ENCODE data around the gene ADAMTS8. TPM values are rescaled to one million over a fixed set of nuclear protein-coding genes. Genes with fewer than 3 reads are reported as not detected.

Gene ADAMTS8
- total and polyA plus RNA-seq, 2 experiments from 2014 or later, result under 0.01 to 0.10 TPM

DNA sequence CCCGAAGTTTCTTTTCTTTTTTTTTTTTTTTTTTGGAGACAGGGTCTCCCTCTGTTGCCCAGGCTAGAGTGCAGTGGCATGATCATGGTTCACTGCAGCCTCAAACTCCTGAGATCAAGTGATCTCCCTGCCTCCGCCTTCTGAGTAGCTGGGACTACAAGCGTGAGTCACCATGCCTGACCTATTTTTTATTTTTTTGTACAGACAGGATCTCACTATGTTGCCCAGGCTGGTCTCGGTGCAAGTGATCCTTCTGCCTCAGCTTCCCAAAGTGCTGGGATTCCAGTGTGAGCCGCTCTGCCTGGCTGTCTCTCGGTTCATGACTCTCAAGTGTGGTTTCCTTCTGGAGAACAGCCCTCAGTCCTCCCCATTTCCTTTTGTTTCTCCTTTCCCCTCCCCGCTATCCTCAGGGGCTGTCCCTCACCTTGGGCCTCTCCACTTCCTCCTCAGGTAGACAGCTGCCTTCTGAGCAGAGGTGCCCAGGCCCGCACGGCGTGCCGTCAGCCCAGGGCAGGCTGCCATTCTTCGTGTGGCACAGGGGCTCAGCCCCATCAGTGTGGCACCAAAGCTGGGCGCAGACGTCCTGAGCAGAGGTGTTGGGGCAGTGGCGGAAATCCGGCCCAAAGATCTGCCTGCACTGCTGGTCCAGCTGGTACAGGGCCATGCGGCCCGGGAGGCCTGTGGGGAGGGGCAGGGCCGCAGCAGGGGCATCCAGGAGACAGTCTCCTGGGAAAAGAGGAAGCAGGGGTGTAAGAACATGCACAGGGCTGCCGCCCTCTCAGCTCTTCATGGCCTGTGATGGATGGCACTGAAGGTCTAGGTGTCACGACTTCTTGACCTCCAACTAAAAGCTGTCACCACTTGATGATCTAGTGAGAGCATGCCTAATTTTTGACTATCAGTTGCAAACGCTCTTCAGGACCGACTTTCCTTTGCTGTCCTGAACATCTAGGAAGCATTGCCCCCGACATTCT is 14.0 kb downstream of the ADAMTS8 start:
- Histone ChIP-seq H3K4me1 (ENCODE audit: insufficient read depth) (peaks cover 17% of the 10 kb centered on the region), H3K36me3 (ENCODE audit: low read depth) (no peaks in the 10 kb centered on the region), H4K20me1 (ENCODE audit: insufficient read depth) (no peaks in the 10 kb centered on the region), H3K4me2 (ENCODE audit: unreplicated experiment) (peak overlapping the region; percentile 67), H3K27me3 (replicated peaks; ENCODE audit: insufficient read depth) (no peaks in the 10 kb centered on the region), H2AFZ (no peak overlapping the region), H3K4me3 (no peak overlapping the region), H3K9me2 (ENCODE audit: insufficient read depth) (no peaks in the 10 kb centered on the region), H3K27ac (no peak overlapping the region), H3K9ac (no peak overlapping the region), H3K9me3 (ENCODE audit: low read depth) (no peaks in the 10 kb centered on the region), H3K79me2 (ENCODE audit: insufficient read depth) (no peaks in the 10 kb centered on the region), H3F3A (ENCODE audit: insufficient read depth) (peaks cover 14% of the 10 kb centered on the region)
- TF ChIP-seq EZH2 (IDR thresholded peaks at IDR 0.05; ENCODE audit: insufficient read depth, poor library complexity, severe bottlenecking), result no peak
- no peak for TF ChIP-seq EZH2phosphoT487 (IDR thresholded peaks at IDR 0.05; ENCODE audit: insufficient read depth, low read depth)
- in situ Hi-C loops (cut with MboI), result no loop called here
- DNase-seq, result peak; percentile 49
- WGBS, 2 experiments (ENCODE audit: low coverage in 1 of 2, low lambda C conversion rate in 2 of 2, missing lambda C conversion rate in 2 of 2), result 89 to 92% methylated on average over 23 to 24 of the region's 24 CpGs

DNA sequence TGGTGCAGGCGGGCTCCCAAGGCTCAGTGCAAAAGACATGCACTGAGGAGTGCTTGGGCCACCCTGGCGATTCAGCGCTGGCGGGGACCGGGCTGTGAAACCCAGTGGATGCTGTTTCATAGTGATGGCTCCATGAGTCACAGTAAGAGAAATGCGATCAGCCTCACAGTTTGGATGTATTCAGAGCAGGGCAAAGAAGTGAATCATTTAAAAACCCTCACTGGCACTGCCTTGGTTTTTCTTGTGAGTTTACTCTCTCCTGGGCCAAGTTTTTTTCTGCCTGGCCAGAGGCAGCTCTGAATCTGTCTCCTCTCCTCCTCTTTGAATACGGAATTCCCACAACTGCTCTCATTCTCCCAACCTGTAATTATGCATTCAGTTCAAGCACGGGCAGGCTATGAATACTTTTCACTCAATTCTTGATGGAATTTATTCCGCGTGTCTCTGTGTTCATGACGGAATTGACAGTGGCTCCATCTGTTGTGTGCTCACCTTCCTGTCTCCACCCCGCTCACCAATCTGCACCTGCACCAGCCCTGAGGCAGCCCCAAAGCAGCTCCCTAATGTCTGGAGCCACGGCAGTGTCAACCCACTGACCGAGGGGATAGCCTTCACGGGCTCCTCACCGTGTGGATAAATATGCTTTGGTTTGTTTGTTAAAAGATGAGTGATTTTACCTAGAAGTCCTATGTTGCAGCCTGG is 14.9 kb downstream of the ADAMTS8 start:
- no peaks in the 10 kb centered on the region for H3K9me2 ChIP-seq (ENCODE audit: insufficient read depth)
- in situ Hi-C loops (cut with MboI), result no loop called here
- H3K27ac ChIP-seq, result peak overlapping the region; percentile 43
- H3K4me3 ChIP-seq, result 0 out of 2 replicates have a peak overlapping the region, but pooled peaks have one; percentile 23
- H2AFZ ChIP-seq, result no peak overlapping the region
- peak; percentile 98 for DNase-seq
- peak overlapping the region; percentile 67 for H3K4me2 ChIP-seq (ENCODE audit: unreplicated experiment)
- 0 out of 2 replicates have a peak overlapping the region, but pooled peaks have one; percentile 13 for H3K9ac ChIP-seq
- WGBS, 2 experiments (ENCODE audit: low coverage in 1 of 2, low lambda C conversion rate in 2 of 2, missing lambda C conversion rate in 2 of 2), result 32 to 34% methylated on average over 16 of the region's 16 CpGs
- H3K36me3 ChIP-seq (ENCODE audit: low read depth), result no peaks in the 10 kb centered on the region
- peaks cover 17% of the 10 kb centered on the region for H3K4me1 ChIP-seq (ENCODE audit: insufficient read depth)
- no peaks in the 10 kb centered on the region for H3K79me2 ChIP-seq (ENCODE audit: insufficient read depth)
- H4K20me1 ChIP-seq (ENCODE audit: insufficient read depth), result no peaks in the 10 kb centered on the region
- TF ChIP-seq EZH2 (IDR thresholded peaks at IDR 0.05; ENCODE audit: insufficient read depth, poor library complexity, severe bottlenecking) (no peak), EZH2phosphoT487 (IDR thresholded peaks at IDR 0.05; ENCODE audit: insufficient read depth, low read depth) (no peak)
- no peaks in the 10 kb centered on the region for H3K9me3 ChIP-seq (ENCODE audit: low read depth)
- no peaks in the 10 kb centered on the region for H3K27me3 ChIP-seq (replicated peaks; ENCODE audit: insufficient read depth)
- H3F3A ChIP-seq (ENCODE audit: insufficient read depth), result peaks cover 18% of the 10 kb centered on the region

DNA sequence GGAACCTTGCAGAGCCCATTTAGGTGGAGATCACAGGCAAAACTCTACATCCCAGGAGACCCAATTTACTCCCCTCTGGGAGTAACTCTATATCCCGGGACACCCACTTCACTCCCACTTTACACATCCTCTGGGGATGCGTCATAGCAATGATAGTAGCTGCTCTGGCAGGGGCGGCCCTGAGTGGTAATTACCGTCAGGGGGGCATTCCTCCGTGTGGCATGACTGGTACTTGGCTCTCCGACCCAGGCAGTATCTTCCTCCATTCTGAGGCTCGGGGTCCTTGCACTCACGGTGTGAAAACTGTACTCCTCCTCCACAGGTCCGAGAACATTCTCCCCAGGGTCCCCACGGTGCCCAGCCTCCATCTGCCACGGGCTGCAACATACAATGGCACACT is 17.2 kb downstream of the ADAMTS8 start:
- peaks cover 30% of the 10 kb centered on the region for H3F3A ChIP-seq (ENCODE audit: insufficient read depth)
- DNase-seq, result no peak
- no peak overlapping the region for H3K4me2 ChIP-seq (ENCODE audit: unreplicated experiment)
- no peaks in the 10 kb centered on the region for H3K9me3 ChIP-seq (ENCODE audit: low read depth)
- no peaks in the 10 kb centered on the region for H3K9me2 ChIP-seq (ENCODE audit: insufficient read depth)
- TF ChIP-seq EZH2 (IDR thresholded peaks at IDR 0.05; ENCODE audit: insufficient read depth, poor library complexity, severe bottlenecking) (no peak), EZH2phosphoT487 (IDR thresholded peaks at IDR 0.05; ENCODE audit: insufficient read depth, low read depth) (no peak)
- H2AFZ ChIP-seq, result no peak overlapping the region
- H4K20me1 ChIP-seq (ENCODE audit: insufficient read depth), result no peaks in the 10 kb centered on the region
- H3K4me1 ChIP-seq (ENCODE audit: insufficient read depth), result peaks cover 31% of the 10 kb centered on the region
- H3K27me3 ChIP-seq (replicated peaks; ENCODE audit: insufficient read depth), result no peaks in the 10 kb centered on the region
- H3K36me3 ChIP-seq (ENCODE audit: low read depth), result no peaks in the 10 kb centered on the region
- no peaks in the 10 kb centered on the region for H3K79me2 ChIP-seq (ENCODE audit: insufficient read depth)
- no peak overlapping the region for H3K4me3 ChIP-seq
- 85 to 89% methylated on average over 11 of the region's 11 CpGs for WGBS, 2 experiments (ENCODE audit: low coverage in 1 of 2, low lambda C conversion rate in 2 of 2, missing lambda C conversion rate in 2 of 2)
- H3K27ac ChIP-seq, result no peak overlapping the region
- H3K9ac ChIP-seq, result no peak overlapping the region
- in situ Hi-C loops (cut with MboI), result no loop called here

DNA sequence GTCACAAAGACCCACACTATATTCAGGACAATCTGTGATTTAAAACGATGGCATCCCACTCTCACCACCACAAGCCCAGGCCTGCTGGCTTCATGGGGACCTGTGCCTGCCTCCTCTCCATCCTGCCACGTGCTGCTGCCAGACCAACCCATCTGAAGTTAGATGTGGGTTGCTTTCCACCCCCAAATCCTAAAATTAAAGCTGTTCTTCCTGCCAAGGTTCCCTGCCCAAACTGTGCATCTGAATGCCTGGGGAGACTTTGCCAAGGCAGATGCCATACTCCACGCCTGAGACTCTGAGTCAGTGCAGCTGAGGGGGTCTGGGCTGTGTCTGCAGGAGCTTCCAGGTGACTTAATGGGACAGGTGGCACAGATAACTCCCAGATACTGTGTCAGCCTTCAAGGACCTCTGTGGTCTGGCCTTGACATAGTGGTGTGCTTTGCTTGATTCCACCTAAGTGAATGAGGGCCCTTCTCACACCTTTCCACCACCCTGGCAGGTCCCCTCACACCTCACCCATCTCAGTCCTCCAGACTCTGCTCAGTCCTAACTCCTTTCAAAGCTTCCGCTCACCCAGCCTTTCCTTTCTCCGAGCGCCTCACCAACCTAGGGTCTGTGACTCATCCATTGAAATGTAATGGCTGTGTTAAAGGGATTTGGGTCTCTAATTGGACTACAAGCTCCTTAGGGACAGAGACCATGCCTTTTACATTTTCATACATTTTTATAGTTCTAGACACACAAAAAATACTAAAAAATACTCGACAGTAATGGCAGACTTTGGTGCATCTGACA is 18.6 kb downstream of the ADAMTS8 start:
- no peaks in the 10 kb centered on the region for H3K9me3 ChIP-seq (ENCODE audit: low read depth)
- DNase-seq, result no peak
- H3K4me1 ChIP-seq (ENCODE audit: insufficient read depth), result peaks cover 31% of the 10 kb centered on the region
- no peak overlapping the region for H3K27ac ChIP-seq
- H3K36me3 ChIP-seq (ENCODE audit: low read depth), result no peaks in the 10 kb centered on the region
- no peak overlapping the region for H2AFZ ChIP-seq
- in situ Hi-C loops (cut with MboI), result no loop called here
- no peak for TF ChIP-seq EZH2 (IDR thresholded peaks at IDR 0.05; ENCODE audit: insufficient read depth, poor library complexity, severe bottlenecking)
- TF ChIP-seq EZH2phosphoT487 (IDR thresholded peaks at IDR 0.05; ENCODE audit: insufficient read depth, low read depth), result no peak
- peaks cover 30% of the 10 kb centered on the region for H3F3A ChIP-seq (ENCODE audit: insufficient read depth)
- no peaks in the 10 kb centered on the region for H3K79me2 ChIP-seq (ENCODE audit: insufficient read depth)
- whole genome bisulfite sequencing, 2 experiments (ENCODE audit: low coverage in 1 of 2, low lambda C conversion rate in 2 of 2, missing lambda C conversion rate in 2 of 2), result 92 to 93% methylated on average over 7 of the region's 7 CpGs
- H3K9ac ChIP-seq, result no peak overlapping the region
- H3K4me2 ChIP-seq (ENCODE audit: unreplicated experiment), result no peak overlapping the region
- H3K4me3 ChIP-seq, result no peak overlapping the region
- H3K27me3 ChIP-seq (replicated peaks; ENCODE audit: insufficient read depth), result no peaks in the 10 kb centered on the region
- no peaks in the 10 kb centered on the region for H4K20me1 ChIP-seq (ENCODE audit: insufficient read depth)
- no peaks in the 10 kb centered on the region for H3K9me2 ChIP-seq (ENCODE audit: insufficient read depth)

Measured in GM23248 (cell line).